ENCODE data around the gene RPL15.
"Not testable (repeated sequence)": the region's sequence is repeated elsewhere in the genome, so short reads cannot be mapped to it uniquely, and the experiment has no call there.

RPL15 gene

GRCh38 chr3:23916886-23917678 is at the start of gene RPL15, which contains the start of gene NKIRAS1:
Gene RPL15 (plus strand): TSS chr3:23917132. CDS start chr3:23917860, 728 bp downstream.
Gene NKIRAS1 (minus strand): TSS chr3:23916990. CDS start chr3:23910904, 6,086 bp downstream.
- H3K4me1 ChIP-seq, result peaks cover 0 to 45% (median 19%) of the 10 kb centered on the region in 4 donors
- peak within 1 kb of the TSS; percentile 72 to 75 for H3K4me3 ChIP-seq
- H3K9me3 ChIP-seq, result no peaks in the 10 kb centered on the region
- H3K27ac ChIP-seq, result peak within 1 kb of the TSS; percentile 82 to 89
- peaks cover 21 to 32% (median 27%) of the 10 kb centered on the region in 3 donors for H3K36me3 ChIP-seq
- intact Hi-C loops (cut with DNase I; ENCODE audit: low total_unique reads), result loop anchor here (2.0 kb wide), 1 partner anchor 28 kb away; the partner anchor contains the start of gene NR1D2
- TF ChIP-seq CTCF (IDR thresholded peaks at IDR 0.05), result peak; percentile 62 to 93
- no peaks in the 10 kb centered on the region for H3K27me3 ChIP-seq
- DNase-seq, result peak; percentile 97 to 98

DNA sequence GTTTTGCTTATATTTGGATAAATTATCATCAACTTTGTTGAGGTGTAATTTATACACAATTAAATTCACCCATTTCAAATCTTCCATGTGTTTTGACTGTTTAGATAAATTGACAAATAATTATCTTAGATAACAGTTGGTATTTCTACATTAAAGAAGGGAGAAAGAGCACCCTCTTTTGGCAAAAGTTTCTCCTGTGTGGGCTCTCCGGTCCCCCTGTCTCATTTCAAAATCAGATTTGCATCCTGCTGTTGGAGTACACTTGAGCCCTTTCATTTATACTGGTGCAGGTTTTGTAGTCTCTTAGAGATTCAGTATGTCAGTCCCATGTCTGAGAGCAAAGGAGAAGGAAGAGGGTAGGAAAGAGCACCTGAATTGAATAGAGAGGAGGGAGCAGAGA is 49.5 kb upstream of the RPL15 start:
- Histone ChIP-seq H3K9me3 (no peaks in the 10 kb centered on the region), H3K27me3 (no peaks in the 10 kb centered on the region), H3K27ac (no peak overlapping the region), H3K4me3 (no peak overlapping the region), H3K4me1 (peaks cover 0 to 40% (median 18%) of the 10 kb centered on the region in 4 donors), H3K36me3 (no peaks in the 10 kb centered on the region)
- DNase-seq, result no peak
- intact Hi-C loops (cut with DNase I; ENCODE audit: low total_unique reads), result no loop called here
- no peak for TF ChIP-seq CTCF (IDR thresholded peaks at IDR 0.05)

- intact Hi-C loops (cut with DNase I; ENCODE audit: low total_unique reads), result no loop called here
- Histone ChIP-seq H3K9me3 (no peaks in the 10 kb centered on the region), H3K27ac (no peak overlapping the region), H3K27me3 (no peaks in the 10 kb centered on the region), H3K4me3 (no peak overlapping the region), H3K4me1 (peaks cover 0 to 40% (median 18%) of the 10 kb centered on the region in 4 donors), H3K36me3 (no peaks in the 10 kb centered on the region)
- no peak for TF ChIP-seq CTCF (IDR thresholded peaks at IDR 0.05)
- DNase-seq, result no peak
These were observed 49.1 kb upstream of the RPL15 start for GRCh38 chr3:23867838-23868237.

DNA sequence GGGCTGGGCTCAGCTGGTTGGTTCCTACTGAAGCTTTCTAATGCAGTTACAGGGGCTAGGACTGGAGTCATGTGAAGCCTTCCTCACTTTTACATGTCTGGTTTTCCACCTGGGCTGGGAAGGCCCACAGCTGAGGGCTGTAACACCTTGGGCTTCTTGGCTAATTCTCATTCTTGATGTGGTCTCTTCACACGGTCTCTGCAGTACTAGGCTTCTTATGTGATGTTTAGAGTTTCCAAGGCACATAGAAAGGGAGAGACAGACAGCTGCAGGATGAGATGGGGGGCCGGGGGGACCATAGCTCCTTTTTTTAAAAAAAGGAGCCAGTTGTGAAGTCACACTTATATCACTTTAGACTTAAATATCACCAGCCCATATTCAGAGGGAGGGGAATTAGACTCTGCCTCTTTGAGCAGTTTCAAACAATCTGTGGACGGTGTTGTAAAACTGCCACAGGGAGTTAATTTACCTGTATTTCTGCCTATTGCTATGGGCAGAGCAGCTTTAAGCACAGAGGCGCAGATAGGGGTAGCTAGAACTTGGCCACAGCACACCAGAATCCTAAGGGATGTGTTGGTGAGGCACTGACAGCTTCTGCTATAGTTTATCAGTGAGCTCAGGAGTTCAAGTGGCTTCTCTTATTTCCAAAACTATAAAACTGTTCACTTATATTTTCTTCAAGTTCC is 46.8 kb upstream of the RPL15 start:
- H3K27ac ChIP-seq, result no peak overlapping the region
- no peaks in the 10 kb centered on the region for H3K36me3 ChIP-seq
- no peaks in the 10 kb centered on the region for H3K9me3 ChIP-seq
- H3K27me3 ChIP-seq, result no peaks in the 10 kb centered on the region
- no peak for TF ChIP-seq CTCF (IDR thresholded peaks at IDR 0.05)
- no peak for DNase-seq
- H3K4me1 ChIP-seq, result peaks cover 0 to 46% (median 21%) of the 10 kb centered on the region in 4 donors
- intact Hi-C loops (cut with DNase I; ENCODE audit: low total_unique reads), result no loop called here
- H3K4me3 ChIP-seq, result no peak overlapping the region

GRCh38 chr3:23870663-23871043 is 46.3 kb upstream of the RPL15 start:
- H3K27ac ChIP-seq; H3K4me3 ChIP-seq; H3K27me3 ChIP-seq; intact Hi-C loops (cut with DNase I; ENCODE audit: low total_unique reads); H3K36me3 ChIP-seq; DNase-seq; H3K9me3 ChIP-seq: not testable (repeated sequence)
- H3K4me1 ChIP-seq, result peaks cover 0 to 40% (median 16%) of the 10 kb centered on the region in 4 donors

DNA sequence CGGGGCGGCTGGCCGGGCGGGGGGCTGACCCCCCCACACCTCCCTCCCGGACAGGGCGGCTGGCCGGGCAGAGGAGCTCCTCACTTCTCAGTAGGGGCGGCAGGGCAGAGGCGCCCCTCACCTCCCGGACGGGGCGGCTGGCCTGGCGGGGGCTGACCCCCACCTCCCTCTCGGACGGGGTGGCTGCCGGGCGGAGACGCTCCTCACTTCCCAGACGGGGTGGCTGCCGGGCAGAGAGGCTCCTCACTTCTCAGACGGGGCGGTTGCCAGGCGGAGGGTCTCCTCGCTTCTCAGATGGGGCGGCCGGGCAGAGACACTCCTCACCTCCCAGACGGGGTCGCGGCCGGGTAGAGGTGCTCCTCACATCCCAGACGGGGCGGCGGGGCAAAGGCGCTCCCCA is 45.6 kb upstream of the RPL15 start:
- H3K27me3 ChIP-seq; H3K9me3 ChIP-seq; intact Hi-C loops (cut with DNase I; ENCODE audit: low total_unique reads); DNase-seq; H3K36me3 ChIP-seq; H3K4me3 ChIP-seq; H3K27ac ChIP-seq: not testable (repeated sequence)
- H3K4me1 ChIP-seq, result peaks cover 0 to 35% (median 9%) of the 10 kb centered on the region in 4 donors

All from tibial artery (tissue), 4 donors.